ENCODE results near the gene TIGD3. TPM values are rescaled to one million over a fixed set of nuclear protein-coding genes. Genes with fewer than 3 reads are reported as not detected.

The TIGD3 gene
- total RNA-seq, 1 donor from 2014 or later, result 0.43 TPM

DNA sequence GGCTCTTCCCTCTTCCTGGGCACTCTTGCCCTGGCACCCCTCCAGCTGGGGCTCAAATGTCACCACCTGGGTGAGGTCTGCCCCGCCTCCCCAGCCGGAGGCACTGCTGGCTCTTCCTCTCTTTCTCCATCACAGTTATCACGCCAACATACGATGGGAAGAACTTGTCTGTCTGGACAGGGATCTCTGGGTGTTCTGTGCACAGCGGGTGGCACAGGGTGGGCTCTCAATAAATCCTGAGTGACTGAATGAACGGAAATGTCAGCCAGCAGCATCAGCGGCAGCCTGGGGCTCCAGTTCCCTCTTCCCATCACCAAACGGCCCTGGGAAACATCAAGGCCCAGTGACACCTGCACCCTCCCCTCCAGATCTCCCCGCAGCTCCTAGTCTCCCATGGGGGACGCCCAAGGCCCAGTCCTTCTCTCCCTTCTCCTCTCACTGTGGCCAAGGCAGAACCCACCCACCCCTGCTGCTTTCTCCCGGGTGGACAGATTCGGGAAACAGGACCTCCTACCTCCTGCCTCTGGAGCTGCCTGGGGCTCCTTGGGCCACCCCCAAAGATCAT is 28.3 kb downstream of the TIGD3 start:
- peak overlapping the region; percentile 57 for H3K4me3 ChIP-seq
- H3K9me3 ChIP-seq, result no peaks in the 10 kb centered on the region
- TF ChIP-seq, protein P1, sequence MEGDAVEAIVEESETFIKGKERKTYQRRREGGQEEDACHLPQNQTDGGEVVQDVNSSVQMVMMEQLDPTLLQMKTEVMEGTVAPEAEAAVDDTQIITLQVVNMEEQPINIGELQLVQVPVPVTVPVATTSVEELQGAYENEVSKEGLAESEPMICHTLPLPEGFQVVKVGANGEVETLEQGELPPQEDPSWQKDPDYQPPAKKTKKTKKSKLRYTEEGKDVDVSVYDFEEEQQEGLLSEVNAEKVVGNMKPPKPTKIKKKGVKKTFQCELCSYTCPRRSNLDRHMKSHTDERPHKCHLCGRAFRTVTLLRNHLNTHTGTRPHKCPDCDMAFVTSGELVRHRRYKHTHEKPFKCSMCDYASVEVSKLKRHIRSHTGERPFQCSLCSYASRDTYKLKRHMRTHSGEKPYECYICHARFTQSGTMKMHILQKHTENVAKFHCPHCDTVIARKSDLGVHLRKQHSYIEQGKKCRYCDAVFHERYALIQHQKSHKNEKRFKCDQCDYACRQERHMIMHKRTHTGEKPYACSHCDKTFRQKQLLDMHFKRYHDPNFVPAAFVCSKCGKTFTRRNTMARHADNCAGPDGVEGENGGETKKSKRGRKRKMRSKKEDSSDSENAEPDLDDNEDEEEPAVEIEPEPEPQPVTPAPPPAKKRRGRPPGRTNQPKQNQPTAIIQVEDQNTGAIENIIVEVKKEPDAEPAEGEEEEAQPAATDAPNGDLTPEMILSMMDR (IDR thresholded peaks at IDR 0.05), result no peak
- intact Hi-C loops (cut with DNase I), result no loop called here
- DNase-seq (peak; percentile 93), ATAC-seq (no peak)
- H3K27ac ChIP-seq, result peak overlapping the region; percentile 98
- no peaks in the 10 kb centered on the region for H3K27me3 ChIP-seq
- H3K36me3 ChIP-seq, result no peaks in the 10 kb centered on the region
- peaks cover 63% of the 10 kb centered on the region for H3K4me1 ChIP-seq

- H3K36me3 ChIP-seq, result no peaks in the 10 kb centered on the region
- H3K27me3 ChIP-seq, result no peaks in the 10 kb centered on the region
- DNase-seq, result no peak
- intact Hi-C loops (cut with DNase I), result no loop called here
- H3K27ac ChIP-seq, result peak overlapping the region; percentile 98
- TF ChIP-seq, protein P1 (IDR thresholded peaks at IDR 0.05), result no peak
- ATAC-seq, result no peak
- peaks cover 69% of the 10 kb centered on the region for H3K4me1 ChIP-seq
- no peaks in the 10 kb centered on the region for H3K9me3 ChIP-seq
- H3K4me3 ChIP-seq, result no peak overlapping the region
These were observed 29.2 kb downstream of the TIGD3 start for GRCh38 chr11:65383778-65384177.

- ATAC-seq (no peak), DNase-seq (no peak)
- Histone ChIP-seq H3K4me1 (peaks cover 75% of the 10 kb centered on the region), H3K4me3 (no peak overlapping the region), H3K36me3 (no peaks in the 10 kb centered on the region), H3K27ac (peak overlapping the region; percentile 98), H3K27me3 (no peaks in the 10 kb centered on the region), H3K9me3 (no peaks in the 10 kb centered on the region)
- TF ChIP-seq, protein P1 (IDR thresholded peaks at IDR 0.05), result no peak
- intact Hi-C loops (cut with DNase I), result no loop called here
These were observed 29.8 kb downstream of the TIGD3 start for GRCh38 chr11:65384301-65384889.

- H3K36me3 ChIP-seq, result no peaks in the 10 kb centered on the region
- H3K27me3 ChIP-seq, result no peaks in the 10 kb centered on the region
- H3K27ac ChIP-seq, result peak within 1 kb of the TSS; percentile 98
- DNase-seq, result peak; percentile 97
- ATAC-seq, result peak; percentile 83
- no peaks in the 10 kb centered on the region for H3K9me3 ChIP-seq
- intact Hi-C loops (cut with DNase I), result no loop called here
- H3K4me3 ChIP-seq, result peak within 1 kb of the TSS; percentile 97
- H3K4me1 ChIP-seq, result peaks cover 84% of the 10 kb centered on the region
- TF ChIP-seq, protein P1 (IDR thresholded peaks at IDR 0.05), result no peak
These were observed 32.0 kb downstream of the TIGD3 start, which contains the start of gene FRMD8 for GRCh38 chr11:65386307-65387140. Gene FRMD8, plus strand, starts transcription at chr11:65386637. Its CDS starts 400 bp downstream, at chr11:65387037.

DNA sequence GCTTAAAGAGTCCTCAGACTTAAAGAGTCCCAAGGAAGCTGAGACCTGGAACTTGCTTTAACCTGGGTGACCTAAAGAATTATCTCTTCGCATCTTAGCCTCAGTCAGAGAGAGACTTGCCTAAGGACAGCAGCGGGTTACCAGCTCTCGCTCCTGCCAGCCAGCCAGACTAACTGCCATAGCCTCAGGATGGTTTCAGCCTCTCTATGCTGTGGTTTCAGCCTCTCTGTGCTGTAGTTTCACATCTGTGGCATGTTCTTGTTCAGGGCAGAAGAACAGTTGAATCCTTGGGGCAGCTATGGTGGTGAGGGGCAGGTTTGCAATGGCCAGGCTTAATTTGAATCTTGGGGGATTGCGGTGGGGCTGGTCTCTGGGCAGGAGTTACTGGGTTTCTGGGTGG is 34.2 kb downstream of the TIGD3 start:
- Histone ChIP-seq H3K9me3 (no peaks in the 10 kb centered on the region), H3K4me3 (peak overlapping the region; percentile 97), H3K36me3 (peaks cover 8% of the 10 kb centered on the region), H3K27me3 (no peaks in the 10 kb centered on the region), H3K4me1 (peaks cover 70% of the 10 kb centered on the region), H3K27ac (no peak overlapping the region)
- TF ChIP-seq, protein P1 (IDR thresholded peaks at IDR 0.05), result no peak
- DNase-seq (no peak), ATAC-seq (no peak)
- intact Hi-C loops (cut with DNase I), result no loop called here

Data from upper lobe of right lung (tissue), 1 donor.